RCC 7860 (cell line): ENCODE results near the gene CPA2.
A peak's percentile ranks its signal among the peaks of the same experiment; 100 is the strongest.

Experiments used
- DNase-seq: peaks from one replicate; pipeline ENCODE4 v3.0.0-alpha.2; 2015; ENCODE audit warnings: low spot score
- FAIRE-seq: peaks from 2 replicates; lab custom pipeline; 2012; peaks lifted over from hg19 to GRCh38; lab: Jason Lieb, UNC

CPA2 gene

GRCh38 chr7:130278860-130279259, 12.2 kb downstream of the CPA2 start:
- DNase-seq, result peak; percentile 32
- no peak for FAIRE-seq

- no peak for DNase-seq
- no peak for FAIRE-seq
Observed at GRCh38 chr7:130279286-130279685, 12.6 kb downstream of the CPA2 start.

- DNase-seq, result no peak
- FAIRE-seq, result no peak
Observed at GRCh38 chr7:130279906-130280305, 13.2 kb downstream of the CPA2 start.

- DNase-seq (no peak), FAIRE-seq (no peak)
Observed at GRCh38 chr7:130281260-130281659, 14.6 kb downstream of the CPA2 start.

- DNase-seq (no peak), FAIRE-seq (no peak)
Observed at GRCh38 chr7:130286881-130287280, 20.2 kb downstream of the CPA2 start.

- DNase-seq, result no peak
- no peak for FAIRE-seq
Observed at GRCh38 chr7:130288168-130288567, 21.5 kb downstream of the CPA2 start.

- DNase-seq, result no peak
- FAIRE-seq, result no peak
Observed at GRCh38 chr7:130288829-130289228, 22.2 kb downstream of the CPA2 start.

- no peak for DNase-seq
- no peak for FAIRE-seq
Observed at GRCh38 chr7:130289478-130289877, 22.8 kb downstream of the CPA2 start.

- DNase-seq, result peak; percentile 85
- FAIRE-seq, result no peak
Observed at GRCh38 chr7:130290745-130291144, 24.1 kb downstream of the CPA2 start.

- DNase-seq (peak; percentile 94), FAIRE-seq (peak; percentile 45)
Observed at GRCh38 chr7:130292682-130293257, 26.1 kb downstream of the CPA2 start, which contains the start of gene CPA4. Gene CPA4 (plus strand): TSS chr7:130293161. CDS start chr7:130293181, 20 bp downstream.

- no peak for FAIRE-seq
- no peak for DNase-seq
Observed at GRCh38 chr7:130293521-130293920, 26.9 kb downstream of the CPA2 start.

GRCh38 chr7:130294314-130294713, 27.7 kb downstream of the CPA2 start:
- DNase-seq, result no peak
- FAIRE-seq, result no peak

GRCh38 chr7:130296221-130296951, 29.7 kb downstream of the CPA2 start:
- FAIRE-seq, result no peak

GRCh38 chr7:130297628-130298543, 31.2 kb downstream of the CPA2 start:
- FAIRE-seq, result no peak
- DNase-seq, result no peak

More at GRCh38 chr7:130296221-130296951, 29.7 kb downstream of the CPA2 start:
- no peak for DNase-seq

- DNase-seq, result no peak
- FAIRE-seq, result no peak
Observed at GRCh38 chr7:130298544-130299326, 32.1 kb downstream of the CPA2 start.

- FAIRE-seq, result no peak
- DNase-seq, result no peak
Observed at GRCh38 chr7:130299866-130300265, 33.2 kb downstream of the CPA2 start.

GRCh38 chr7:130301501-130302020, 34.9 kb downstream of the CPA2 start:
- DNase-seq, result no peak
- FAIRE-seq, result no peak

- FAIRE-seq (no peak), DNase-seq (no peak)
Observed at GRCh38 chr7:130302649-130303048, 36.0 kb downstream of the CPA2 start.

- FAIRE-seq (no peak), DNase-seq (no peak)
Observed at GRCh38 chr7:130303127-130303526, 36.5 kb downstream of the CPA2 start.

GRCh38 chr7:130303551-130303950, 36.9 kb downstream of the CPA2 start:
- FAIRE-seq (no peak), DNase-seq (no peak)
